Stimulated activated CD4-positive, alpha-beta T cell treated with anti-CD3 and anti-CD28 coated beads, Interleukin-1b, Interleukin-23, amount 100 ng/mL, for 48 hours (primary cell): ENCODE data around the gene GLIS1.
"Not testable (repeated sequence)": the region's sequence is repeated elsewhere in the genome, so short reads cannot be mapped to it uniquely, and the experiment has no call there.

Experiments
- DNase-seq: peaks from one replicate; pipeline ENCODE4 v3.0.0-alpha.2; 2020

The GLIS1 gene

GRCh38 chr1:53574621-53575020 is 164.3 kb downstream of the GLIS1 start:
- no peak for DNase-seq

GRCh38 chr1:53573931-53574330 is 165.0 kb downstream of the GLIS1 start:
- DNase-seq = no peak

GRCh38 chr1:53573522-53573921 is 165.4 kb downstream of the GLIS1 start:
- no peak for DNase-seq

GRCh38 chr1:53572815-53573173 is 166.2 kb downstream of the GLIS1 start:
- DNase-seq = no peak

- no peak for DNase-seq
Measured at GRCh38 chr1:53572065-53572814, 166.7 kb downstream of the GLIS1 start.

GRCh38 chr1:53568540-53568939 is 170.4 kb downstream of the GLIS1 start:
- no peak for DNase-seq

GRCh38 chr1:53567851-53568250 is 171.1 kb downstream of the GLIS1 start:
- no peak for DNase-seq

GRCh38 chr1:53567450-53567849 is 171.5 kb downstream of the GLIS1 start:
- no peak for DNase-seq

GRCh38 chr1:53563611-53564010 is 175.4 kb downstream of the GLIS1 start:
- no peak for DNase-seq

GRCh38 chr1:53562981-53563379 is 176.0 kb downstream of the GLIS1 start:
- no peak for DNase-seq

GRCh38 chr1:53562291-53562980 is 176.5 kb downstream of the GLIS1 start:
- peak; percentile 62 for DNase-seq

- DNase-seq = no peak
Measured at GRCh38 chr1:53561503-53562105, 177.4 kb downstream of the GLIS1 start.

GRCh38 chr1:53560581-53561502 is 178.1 kb downstream of the GLIS1 start:
- DNase-seq = no peak

- no peak for DNase-seq
Measured at GRCh38 chr1:53559854-53560580, 178.9 kb downstream of the GLIS1 start.

- no peak for DNase-seq
Measured at GRCh38 chr1:53559391-53559815, 179.6 kb downstream of the GLIS1 start.

- no peak for DNase-seq
Measured at GRCh38 chr1:53558739-53559315, 180.1 kb downstream of the GLIS1 start.

- no peak for DNase-seq
Measured at GRCh38 chr1:53557830-53558738, 180.9 kb downstream of the GLIS1 start.

GRCh38 chr1:53557369-53557768 is 181.6 kb downstream of the GLIS1 start:
- no peak for DNase-seq

GRCh38 chr1:53556657-53557227 is 182.2 kb downstream of the GLIS1 start:
- DNase-seq = no peak

GRCh38 chr1:53555620-53556326 is 183.2 kb downstream of the GLIS1 start:
- DNase-seq = not testable (repeated sequence)
